Measurements from ENCODE around the gene TRHDE. TPM values are rescaled to one million over a fixed set of nuclear protein-coding genes. Genes with fewer than 3 reads are reported as not detected.

TRHDE gene
- total RNA-seq, 1 experiment from 2014 or later, result 5.5 TPM

DNA sequence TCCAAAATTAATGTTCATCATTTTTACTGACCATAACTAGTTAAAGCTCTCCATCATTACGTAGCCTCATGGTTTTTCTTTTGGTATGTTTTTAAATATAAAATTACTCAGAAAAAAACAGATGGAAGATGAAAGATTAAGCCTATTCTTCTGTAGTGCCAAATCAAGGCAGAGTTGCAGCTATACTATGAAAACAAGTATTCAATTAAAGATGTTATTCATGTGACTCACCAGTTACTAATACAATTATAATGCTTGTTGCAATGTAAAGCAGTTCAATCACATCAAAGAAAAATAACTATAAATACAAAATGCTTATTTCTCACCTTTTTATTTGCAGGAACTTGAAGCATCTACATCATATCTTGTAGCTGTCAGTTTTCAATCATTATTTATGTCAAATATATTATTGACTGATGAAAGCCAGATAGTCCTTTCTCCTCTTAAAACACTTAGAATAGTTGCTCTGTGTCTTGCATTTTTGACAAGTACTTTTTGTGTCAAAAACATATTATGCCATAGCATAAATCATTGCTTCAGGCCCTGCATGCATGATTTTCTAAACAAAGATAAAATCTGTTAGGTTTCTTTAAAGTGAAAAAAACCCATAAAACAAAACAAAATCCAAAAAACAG, 36.0 kb upstream of the TRHDE start:
- Mint-ChIP-seq H3K27me3 (ENCODE audit: low read depth) (no peaks in the 10 kb centered on the region), H3K4me3 (no peak overlapping the region), H3K36me3 (no peaks in the 10 kb centered on the region), H3K27ac (no peak overlapping the region), H3K4me1 (peaks cover 5% of the 10 kb centered on the region), H3K9me3 (peaks cover 8% of the 10 kb centered on the region)
- TF ChIP-seq CBFB (CRISPR knock-in tag; IDR thresholded peaks at IDR 0.05; ENCODE audit: low read depth) (no peak), SMAD4 (CRISPR knock-in tag; IDR thresholded peaks at IDR 0.05) (no peak), AFF4 (CRISPR knock-in tag; IDR thresholded peaks at IDR 0.05; ENCODE audit: borderline replicate concordance) (no peak), MYBL2 (CRISPR knock-in tag; IDR thresholded peaks at IDR 0.05) (no peak), RORB (CRISPR knock-in tag; IDR thresholded peaks at IDR 0.05) (no peak), MXD4 (CRISPR knock-in tag; IDR thresholded peaks at IDR 0.05; ENCODE audit: borderline replicate concordance) (no peak)
- TF ChIP-seq, protein P1, sequence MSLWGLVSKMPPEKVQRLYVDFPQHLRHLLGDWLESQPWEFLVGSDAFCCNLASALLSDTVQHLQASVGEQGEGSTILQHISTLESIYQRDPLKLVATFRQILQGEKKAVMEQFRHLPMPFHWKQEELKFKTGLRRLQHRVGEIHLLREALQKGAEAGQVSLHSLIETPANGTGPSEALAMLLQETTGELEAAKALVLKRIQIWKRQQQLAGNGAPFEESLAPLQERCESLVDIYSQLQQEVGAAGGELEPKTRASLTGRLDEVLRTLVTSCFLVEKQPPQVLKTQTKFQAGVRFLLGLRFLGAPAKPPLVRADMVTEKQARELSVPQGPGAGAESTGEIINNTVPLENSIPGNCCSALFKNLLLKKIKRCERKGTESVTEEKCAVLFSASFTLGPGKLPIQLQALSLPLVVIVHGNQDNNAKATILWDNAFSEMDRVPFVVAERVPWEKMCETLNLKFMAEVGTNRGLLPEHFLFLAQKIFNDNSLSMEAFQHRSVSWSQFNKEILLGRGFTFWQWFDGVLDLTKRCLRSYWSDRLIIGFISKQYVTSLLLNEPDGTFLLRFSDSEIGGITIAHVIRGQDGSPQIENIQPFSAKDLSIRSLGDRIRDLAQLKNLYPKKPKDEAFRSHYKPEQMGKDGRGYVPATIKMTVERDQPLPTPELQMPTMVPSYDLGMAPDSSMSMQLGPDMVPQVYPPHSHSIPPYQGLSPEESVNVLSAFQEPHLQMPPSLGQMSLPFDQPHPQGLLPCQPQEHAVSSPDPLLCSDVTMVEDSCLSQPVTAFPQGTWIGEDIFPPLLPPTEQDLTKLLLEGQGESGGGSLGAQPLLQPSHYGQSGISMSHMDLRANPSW (CRISPR knock-in tag; conservative IDR thresholded peaks at IDR 0.05; ENCODE audit: low read depth), result no peak
- TF ChIP-seq, protein P2, sequence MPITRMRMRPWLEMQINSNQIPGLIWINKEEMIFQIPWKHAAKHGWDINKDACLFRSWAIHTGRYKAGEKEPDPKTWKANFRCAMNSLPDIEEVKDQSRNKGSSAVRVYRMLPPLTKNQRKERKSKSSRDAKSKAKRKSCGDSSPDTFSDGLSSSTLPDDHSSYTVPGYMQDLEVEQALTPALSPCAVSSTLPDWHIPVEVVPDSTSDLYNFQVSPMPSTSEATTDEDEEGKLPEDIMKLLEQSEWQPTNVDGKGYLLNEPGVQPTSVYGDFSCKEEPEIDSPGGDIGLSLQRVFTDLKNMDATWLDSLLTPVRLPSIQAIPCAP (CRISPR knock-in tag; IDR thresholded peaks at IDR 0.05), result no peak
- POLR2A ChIA-PET, result no interaction called here
- no peak for ATAC-seq
- DNase-seq (ENCODE audit: low spot score), result no peak
- CTCF ChIA-PET, result no interaction called here

DNA sequence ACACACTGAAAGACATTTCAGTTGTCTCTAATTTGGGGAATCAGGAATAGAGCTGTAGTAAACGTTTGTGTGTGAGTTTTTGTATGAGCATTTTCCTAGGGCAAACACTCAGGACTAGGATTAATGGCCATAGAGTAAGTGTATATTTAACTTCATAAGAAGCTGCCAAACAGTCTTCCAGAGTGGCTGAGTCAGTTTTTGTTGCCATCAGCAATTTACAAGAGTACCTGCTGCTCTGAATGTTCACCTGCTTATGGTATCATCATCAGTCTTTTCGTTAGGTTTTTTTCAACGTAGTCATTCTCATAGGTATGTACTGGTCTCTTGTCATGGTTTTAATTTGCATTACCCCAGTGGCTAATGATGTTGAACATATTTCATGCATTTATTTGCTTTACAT, 30.6 kb upstream of the TRHDE start:
- Mint-ChIP-seq H3K9me3 (peaks cover 8% of the 10 kb centered on the region), H3K4me1 (no peaks in the 10 kb centered on the region), H3K27ac (no peak overlapping the region), H3K4me3 (no peak overlapping the region), H3K36me3 (no peaks in the 10 kb centered on the region), H3K27me3 (ENCODE audit: low read depth) (no peaks in the 10 kb centered on the region)
- POLR2A ChIA-PET, result no interaction called here
- DNase-seq (ENCODE audit: low spot score) (no peak), ATAC-seq (no peak)
- TF ChIP-seq ZNF671 (CRISPR knock-in tag; IDR thresholded peaks at IDR 0.05), result no peak
- no peak for TF ChIP-seq TEAD4 (CRISPR knock-in tag; IDR thresholded peaks at IDR 0.05)
- CTCF ChIA-PET, result interaction anchor here (0.7 kb wide), 1 partner anchor 1640 kb away, joined by 3 read pairs; no protein-coding TSS in a partner anchor

DNA sequence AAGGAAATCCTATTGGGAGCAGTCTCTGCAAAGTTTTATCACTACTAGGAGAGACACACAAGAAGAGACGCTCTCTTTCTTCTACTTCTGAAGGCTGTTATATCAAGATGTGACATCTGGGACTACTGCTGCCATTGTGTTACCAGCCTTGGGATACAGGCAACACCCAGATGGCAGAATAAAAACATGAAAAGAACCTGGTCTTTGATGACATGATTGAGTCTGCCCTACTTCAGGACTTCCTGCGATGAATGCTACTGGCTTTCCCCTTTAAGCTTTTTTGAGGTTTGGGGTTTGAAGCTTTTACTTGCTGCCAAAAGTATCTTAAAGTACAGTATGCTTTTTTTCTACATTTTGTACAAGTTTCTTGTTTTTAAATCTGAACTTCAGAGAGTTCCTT, 29.2 kb upstream of the TRHDE start:
- no peak overlapping the region for H3K4me3 Mint-ChIP-seq
- ChIA-PET POLR2A (no interaction called here), CTCF (no interaction called here)
- H3K36me3 Mint-ChIP-seq, result no peaks in the 10 kb centered on the region
- peaks cover 5% of the 10 kb centered on the region for H3K9me3 Mint-ChIP-seq
- no peaks in the 10 kb centered on the region for H3K4me1 Mint-ChIP-seq
- ATAC-seq, result no peak
- no peak overlapping the region for H3K27ac Mint-ChIP-seq
- no peak for DNase-seq (ENCODE audit: low spot score)
- no peaks in the 10 kb centered on the region for H3K27me3 Mint-ChIP-seq (ENCODE audit: low read depth)
- no peak for TF ChIP-seq GABPB1 (CRISPR knock-in tag; IDR thresholded peaks at IDR 0.05)
- TF ChIP-seq KAT7 (CRISPR knock-in tag; IDR thresholded peaks at IDR 0.05; ENCODE audit: borderline replicate concordance), result no peak
- TF ChIP-seq GTF2I (CRISPR knock-in tag; conservative IDR thresholded peaks at IDR 0.05), result no peak
- TF ChIP-seq FOXP4 (CRISPR knock-in tag; IDR thresholded peaks at IDR 0.05), result no peak
- no peak for TF ChIP-seq CREB1 (CRISPR knock-in tag; IDR thresholded peaks at IDR 0.05)
- no peak for TF ChIP-seq NR2C2 (CRISPR knock-in tag; IDR thresholded peaks at IDR 0.05)
- TF ChIP-seq GRHL2 (CRISPR knock-in tag; IDR thresholded peaks at IDR 0.05; ENCODE audit: insufficient replicate concordance, severe bottlenecking), result no peak
- TF ChIP-seq, protein P1 (CRISPR knock-in tag; conservative IDR thresholded peaks at IDR 0.05; ENCODE audit: low read depth), result no peak
